Measurements from ENCODE around the gene STIP1. TPM values are rescaled to one million over a fixed set of nuclear protein-coding genes. Genes with fewer than 3 reads are reported as not detected.
A peak's percentile ranks its signal among the peaks of the same experiment; 100 is the strongest.

STIP1 gene
- total and polyA plus RNA-seq, 9 of the 15 experiments (the other 6 are each of a cell fraction or from before 2014, with no cell fraction given) = 58.1 to 465 (median 346) TPM

- peak; percentile 73 for TF ChIP-seq REST (IDR thresholded peaks at IDR 0.05; ENCODE audit: borderline replicate concordance)
- no peak for TF ChIP-seq REST (CRISPR knock-in tag; IDR thresholded peaks at IDR 0.05; ENCODE audit: low read depth)
- TF ChIP-seq MYNN (IDR thresholded peaks at IDR 0.05) = no peak
- no peak for TF ChIP-seq MYNN (CRISPR knock-in tag; IDR thresholded peaks at IDR 0.05)
- no peak for TF ChIP-seq ZNF347 (CRISPR knock-in tag; IDR thresholded peaks at IDR 0.05; ENCODE audit: low read depth)
- TF ChIP-seq ESRRA (IDR thresholded peaks at IDR 0.05; ENCODE audit: borderline replicate concordance, low read depth) = 0 out of 2 replicates have a peak, but pooled peaks have one; percentile 20
- peak; percentile 51 to 54 for TF ChIP-seq MAZ (CRISPR knock-in tag; conservative IDR thresholded peaks at IDR 0.05 in 1 of 2, IDR thresholded peaks at IDR 0.05 in 1 of 2)
- TF ChIP-seq NFRKB (IDR thresholded peaks at IDR 0.05; ENCODE audit: low read depth) = no peak
- TF ChIP-seq TAF15 (IDR thresholded peaks at IDR 0.05; ENCODE audit: low read depth, low read length) = no peak
- TF ChIP-seq ZNF277 (CRISPR knock-in tag; IDR thresholded peaks at IDR 0.05; ENCODE audit: borderline replicate concordance) = no peak
- TF ChIP-seq ZNF592 (IDR thresholded peaks at IDR 0.05) = peak; percentile 55
Observed at GRCh38 chr11:64165842-64166635, 19.9 kb upstream of the STIP1 start, which contains the start of gene MACROD1 (continued).
